Caki2 (cell line): ENCODE data around the gene ENTPD6. TPM values are rescaled to one million over a fixed set of nuclear protein-coding genes. Genes with fewer than 3 reads are reported as not detected.
"Not testable (repeated sequence)": the region's sequence is repeated elsewhere in the genome, so short reads cannot be mapped to it uniquely, and the experiment has no call there.

ENCODE experiments used
- DNase-seq: peaks from one replicate; pipeline ENCODE4 v3.0.0-alpha.2; 2015; ENCODE audit warnings: low read depth
- in situ Hi-C: cut with HindIII; loops from 2 replicates; pipeline ENCODE4 v1.10.0; 2016; ENCODE audit warnings: low sequenced_read_pairs, low pct_unique_long_range_greater_than_20kb, mixed read lengths
- total RNA-seq: library from RNA; depleted of rRNA; stranded (reverse); fragments of >200 nt; shearing (Covaris generic); gene quantifications from 2 replicates; pipeline ENCODE4 v1.2.3, GENCODE V29; 2014; ENCODE audit warnings: low replicate concordance

Gene ENTPD6
- total RNA-seq, 1 experiment from 2014 or later: 122 TPM

- in situ Hi-C loops: no loop called here
Observed at GRCh38 chr20:25179439-25180089, 15.9 kb upstream of the ENTPD6 start.

GRCh38 chr20:25184391-25184790, 11.1 kb upstream of the ENTPD6 start:
- in situ Hi-C loops, DNase-seq: not testable (repeated sequence)

More at GRCh38 chr20:25179439-25180089, 15.9 kb upstream of the ENTPD6 start:
- no peak for DNase-seq

GRCh38 chr20:25187220-25187619, 8.3 kb upstream of the ENTPD6 start:
- in situ Hi-C loops: no loop called here
- DNase-seq: no peak

GRCh38 chr20:25187635-25188034, 7.9 kb upstream of the ENTPD6 start:
- DNase-seq: no peak
- in situ Hi-C loops: no loop called here

GRCh38 chr20:25188218-25188617, 7.3 kb upstream of the ENTPD6 start:
- in situ Hi-C loops: no loop called here
- no peak for DNase-seq

- in situ Hi-C loops: no loop called here
- no peak for DNase-seq
Observed at GRCh38 chr20:25191051-25191450, 4.5 kb upstream of the ENTPD6 start.

- in situ Hi-C loops: no loop called here
- no peak for DNase-seq
Observed at GRCh38 chr20:25191689-25192088, 3.8 kb upstream of the ENTPD6 start.

GRCh38 chr20:25193843-25194242, 1.7 kb upstream of the ENTPD6 start:
- DNase-seq: no peak
- in situ Hi-C loops: no loop called here

GRCh38 chr20:25194333-25194972, 1.1 kb upstream of the ENTPD6 start:
- in situ Hi-C loops: no loop called here

GRCh38 chr20:25195962-25196785, 662 bp downstream of the ENTPD6 start:
- peak; percentile 34 for DNase-seq
- in situ Hi-C loops: no loop called here

More at GRCh38 chr20:25194333-25194972, 1.1 kb upstream of the ENTPD6 start:
- DNase-seq: no peak

- in situ Hi-C loops: no loop called here
- DNase-seq: no peak
Observed at GRCh38 chr20:25196786-25197120, 1.2 kb downstream of the ENTPD6 start.

- in situ Hi-C loops: no loop called here
- no peak for DNase-seq
Observed at GRCh38 chr20:25197183-25197869, 1.8 kb downstream of the ENTPD6 start.

- no peak for DNase-seq
- in situ Hi-C loops: no loop called here
Observed at GRCh38 chr20:25197870-25198190, 2.3 kb downstream of the ENTPD6 start.

- in situ Hi-C loops: no loop called here
- no peak for DNase-seq
Observed at GRCh38 chr20:25198663-25199383, 3.3 kb downstream of the ENTPD6 start.

- no peak for DNase-seq
- in situ Hi-C loops: no loop called here
Observed at GRCh38 chr20:25199473-25200260, 4.2 kb downstream of the ENTPD6 start.

GRCh38 chr20:25203089-25203488, 7.6 kb downstream of the ENTPD6 start:
- in situ Hi-C loops: no loop called here
- DNase-seq: no peak

- DNase-seq: no peak
- in situ Hi-C loops: no loop called here
Observed at GRCh38 chr20:25203871-25204320, 8.4 kb downstream of the ENTPD6 start.
